H1 (cell line): ENCODE results near the gene SCAMP3. TPM values are rescaled to one million over a fixed set of nuclear protein-coding genes. Genes with fewer than 3 reads are reported as not detected.

Experiments used
- EGR1 ChIP-seq: IDR thresholded peaks from 2 replicates; pipeline ENCODE4 v1.6.1; 2011; ENCODE audit warnings: low read depth, low read length, borderline replicate concordance
- JUN ChIP-seq: IDR thresholded peaks from 2 replicates; pipeline ENCODE4 v1.6.1; 2011; ENCODE audit warnings: low read depth, mild to moderate bottlenecking, improper control_type of control experiment, low read length
- KDM5A ChIP-seq: fragments of 200-600 bp; IDR thresholded peaks from 2 replicates; pipeline ENCODE4 v1.7.1; 2012; ENCODE audit warnings: mild to moderate bottlenecking, low read length, inconsistent platforms, mixed read lengths
- POLR2AphosphoS5 ChIP-seq: IDR thresholded peaks from 2 replicates; pipeline ENCODE4 v1.6.1; 2011; ENCODE audit warnings: low read depth, low read length
- RBBP5 ChIP-seq: IDR thresholded peaks from 2 replicates; pipeline ENCODE4 v1.7.1; 2012; ENCODE audit warnings: low read depth, mild to moderate bottlenecking, inconsistent platforms, low read length, moderate library complexity, borderline replicate concordance
- polyA plus RNA-seq, 7 experiments: library from polyadenylated mRNA; depleted of rRNA in 3 of 7; stranded (reverse) in 5 of 7; unstranded in 2 of 7; fragments of >200 nt in 5 of 7; fragments of 200-250 nt in 2 of 7; gene quantifications; 1 replicate in 5 of 7; 2 replicates in 1 of 7; 4 replicates in 1 of 7; pipeline versions ENCODE4 v1.2.1 to v1.2.3, GENCODE V29; 2011 to 2013; ENCODE audit warnings: missing spikeins in 2 of 7, mixed read lengths in 2 of 7
- total RNA-seq: library from RNA; stranded (reverse); fragmentation: NEBNext Ultra II Directional; extraction: Animal tissue kit (Norgen Biotek cat#: 25700); gene quantifications from 2 replicates; pipeline ENCODE4 v1.2.1, GENCODE V29; 2021
- TF ChIP-seq, protein P1 (sequence below): fragments of 300-600 bp; sonication (generic); IDR thresholded peaks from 2 replicates; pipeline ENCODE4 v1.7.1; 2012; ENCODE audit warnings: low read length, moderate library complexity, mild to moderate bottlenecking, inconsistent platforms; ENCODE audit not compliant: insufficient replicate concordance
- TF ChIP-seq, protein P2 (sequence below): IDR thresholded peaks from 2 replicates; pipeline ENCODE4 v1.6.1; 2011; ENCODE audit warnings: low read depth, mild to moderate bottlenecking, low read length; ENCODE audit not compliant: insufficient read depth
- TF ChIP-seq, protein P3 (sequence below): IDR thresholded peaks from 2 replicates; pipeline ENCODE4 v1.6.1; 2012; ENCODE audit warnings: inconsistent platforms

Gene SCAMP3
- total and polyA plus RNA-seq, 2 of the 8 experiments (the other 6 are each of a cell fraction or from before 2014, with no cell fraction given), result 48.9 to 143 TPM

DNA sequence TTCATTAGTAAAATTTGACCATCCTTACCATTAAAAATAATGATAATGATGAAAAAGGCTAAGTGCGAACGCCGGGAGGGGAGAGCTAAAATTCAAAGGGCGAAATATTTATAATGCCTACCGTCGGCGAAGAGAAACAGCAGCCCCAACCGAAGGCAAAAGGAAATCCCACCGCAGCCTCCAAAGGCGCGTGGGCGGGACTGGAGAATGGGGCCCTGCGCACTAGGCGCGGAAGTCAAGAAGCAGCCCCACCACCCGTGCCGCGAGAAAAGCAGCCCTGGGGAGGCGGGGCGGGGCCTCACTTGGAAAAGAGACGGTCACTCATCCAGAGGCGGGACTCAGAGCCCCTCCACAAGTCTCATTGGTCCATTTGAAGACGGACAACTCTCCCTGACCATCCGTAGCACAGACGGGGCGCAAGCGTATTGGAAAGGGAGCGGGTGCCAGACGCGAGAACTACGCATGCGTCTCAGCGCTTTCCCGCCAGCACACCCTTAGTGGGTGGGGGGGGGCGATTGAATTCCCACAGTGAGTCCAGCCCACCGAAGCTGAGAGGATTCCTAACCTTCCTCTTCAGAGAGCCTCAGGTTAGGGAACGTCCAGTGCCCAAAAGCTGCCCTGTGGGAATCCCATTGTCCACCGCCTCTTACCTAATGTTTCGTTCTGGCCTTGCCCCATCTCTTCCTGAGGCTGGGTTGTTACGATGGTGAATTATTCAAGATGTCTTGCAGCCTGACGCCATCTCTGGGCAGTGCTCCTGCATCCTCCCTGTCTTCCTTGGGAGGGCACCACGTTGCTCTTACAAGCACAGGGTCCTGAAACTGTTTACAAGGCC lies 34.7 kb downstream of the SCAMP3 start (continued):
- peak; percentile 80; the same call in 1 of the 2 replicates for TF ChIP-seq EGR1
- TF ChIP-seq KDM5A, result no peak
- TF ChIP-seq, protein P1, sequence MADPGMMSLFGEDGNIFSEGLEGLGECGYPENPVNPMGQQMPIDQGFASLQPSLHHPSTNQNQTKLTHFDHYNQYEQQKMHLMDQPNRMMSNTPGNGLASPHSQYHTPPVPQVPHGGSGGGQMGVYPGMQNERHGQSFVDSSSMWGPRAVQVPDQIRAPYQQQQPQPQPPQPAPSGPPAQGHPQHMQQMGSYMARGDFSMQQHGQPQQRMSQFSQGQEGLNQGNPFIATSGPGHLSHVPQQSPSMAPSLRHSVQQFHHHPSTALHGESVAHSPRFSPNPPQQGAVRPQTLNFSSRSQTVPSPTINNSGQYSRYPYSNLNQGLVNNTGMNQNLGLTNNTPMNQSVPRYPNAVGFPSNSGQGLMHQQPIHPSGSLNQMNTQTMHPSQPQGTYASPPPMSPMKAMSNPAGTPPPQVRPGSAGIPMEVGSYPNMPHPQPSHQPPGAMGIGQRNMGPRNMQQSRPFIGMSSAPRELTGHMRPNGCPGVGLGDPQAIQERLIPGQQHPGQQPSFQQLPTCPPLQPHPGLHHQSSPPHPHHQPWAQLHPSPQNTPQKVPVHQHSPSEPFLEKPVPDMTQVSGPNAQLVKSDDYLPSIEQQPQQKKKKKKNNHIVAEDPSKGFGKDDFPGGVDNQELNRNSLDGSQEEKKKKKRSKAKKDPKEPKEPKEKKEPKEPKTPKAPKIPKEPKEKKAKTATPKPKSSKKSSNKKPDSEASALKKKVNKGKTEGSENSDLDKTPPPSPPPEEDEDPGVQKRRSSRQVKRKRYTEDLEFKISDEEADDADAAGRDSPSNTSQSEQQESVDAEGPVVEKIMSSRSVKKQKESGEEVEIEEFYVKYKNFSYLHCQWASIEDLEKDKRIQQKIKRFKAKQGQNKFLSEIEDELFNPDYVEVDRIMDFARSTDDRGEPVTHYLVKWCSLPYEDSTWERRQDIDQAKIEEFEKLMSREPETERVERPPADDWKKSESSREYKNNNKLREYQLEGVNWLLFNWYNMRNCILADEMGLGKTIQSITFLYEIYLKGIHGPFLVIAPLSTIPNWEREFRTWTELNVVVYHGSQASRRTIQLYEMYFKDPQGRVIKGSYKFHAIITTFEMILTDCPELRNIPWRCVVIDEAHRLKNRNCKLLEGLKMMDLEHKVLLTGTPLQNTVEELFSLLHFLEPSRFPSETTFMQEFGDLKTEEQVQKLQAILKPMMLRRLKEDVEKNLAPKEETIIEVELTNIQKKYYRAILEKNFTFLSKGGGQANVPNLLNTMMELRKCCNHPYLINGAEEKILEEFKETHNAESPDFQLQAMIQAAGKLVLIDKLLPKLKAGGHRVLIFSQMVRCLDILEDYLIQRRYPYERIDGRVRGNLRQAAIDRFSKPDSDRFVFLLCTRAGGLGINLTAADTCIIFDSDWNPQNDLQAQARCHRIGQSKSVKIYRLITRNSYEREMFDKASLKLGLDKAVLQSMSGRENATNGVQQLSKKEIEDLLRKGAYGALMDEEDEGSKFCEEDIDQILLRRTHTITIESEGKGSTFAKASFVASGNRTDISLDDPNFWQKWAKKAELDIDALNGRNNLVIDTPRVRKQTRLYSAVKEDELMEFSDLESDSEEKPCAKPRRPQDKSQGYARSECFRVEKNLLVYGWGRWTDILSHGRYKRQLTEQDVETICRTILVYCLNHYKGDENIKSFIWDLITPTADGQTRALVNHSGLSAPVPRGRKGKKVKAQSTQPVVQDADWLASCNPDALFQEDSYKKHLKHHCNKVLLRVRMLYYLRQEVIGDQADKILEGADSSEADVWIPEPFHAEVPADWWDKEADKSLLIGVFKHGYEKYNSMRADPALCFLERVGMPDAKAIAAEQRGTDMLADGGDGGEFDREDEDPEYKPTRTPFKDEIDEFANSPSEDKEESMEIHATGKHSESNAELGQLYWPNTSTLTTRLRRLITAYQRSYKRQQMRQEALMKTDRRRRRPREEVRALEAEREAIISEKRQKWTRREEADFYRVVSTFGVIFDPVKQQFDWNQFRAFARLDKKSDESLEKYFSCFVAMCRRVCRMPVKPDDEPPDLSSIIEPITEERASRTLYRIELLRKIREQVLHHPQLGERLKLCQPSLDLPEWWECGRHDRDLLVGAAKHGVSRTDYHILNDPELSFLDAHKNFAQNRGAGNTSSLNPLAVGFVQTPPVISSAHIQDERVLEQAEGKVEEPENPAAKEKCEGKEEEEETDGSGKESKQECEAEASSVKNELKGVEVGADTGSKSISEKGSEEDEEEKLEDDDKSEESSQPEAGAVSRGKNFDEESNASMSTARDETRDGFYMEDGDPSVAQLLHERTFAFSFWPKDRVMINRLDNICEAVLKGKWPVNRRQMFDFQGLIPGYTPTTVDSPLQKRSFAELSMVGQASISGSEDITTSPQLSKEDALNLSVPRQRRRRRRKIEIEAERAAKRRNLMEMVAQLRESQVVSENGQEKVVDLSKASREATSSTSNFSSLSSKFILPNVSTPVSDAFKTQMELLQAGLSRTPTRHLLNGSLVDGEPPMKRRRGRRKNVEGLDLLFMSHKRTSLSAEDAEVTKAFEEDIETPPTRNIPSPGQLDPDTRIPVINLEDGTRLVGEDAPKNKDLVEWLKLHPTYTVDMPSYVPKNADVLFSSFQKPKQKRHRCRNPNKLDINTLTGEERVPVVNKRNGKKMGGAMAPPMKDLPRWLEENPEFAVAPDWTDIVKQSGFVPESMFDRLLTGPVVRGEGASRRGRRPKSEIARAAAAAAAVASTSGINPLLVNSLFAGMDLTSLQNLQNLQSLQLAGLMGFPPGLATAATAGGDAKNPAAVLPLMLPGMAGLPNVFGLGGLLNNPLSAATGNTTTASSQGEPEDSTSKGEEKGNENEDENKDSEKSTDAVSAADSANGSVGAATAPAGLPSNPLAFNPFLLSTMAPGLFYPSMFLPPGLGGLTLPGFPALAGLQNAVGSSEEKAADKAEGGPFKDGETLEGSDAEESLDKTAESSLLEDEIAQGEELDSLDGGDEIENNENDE, result no peak
- TF ChIP-seq, protein P2, sequence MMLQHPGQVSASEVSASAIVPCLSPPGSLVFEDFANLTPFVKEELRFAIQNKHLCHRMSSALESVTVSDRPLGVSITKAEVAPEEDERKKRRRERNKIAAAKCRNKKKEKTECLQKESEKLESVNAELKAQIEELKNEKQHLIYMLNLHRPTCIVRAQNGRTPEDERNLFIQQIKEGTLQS, result no peak
- TF ChIP-seq POLR2AphosphoS5, result peak; percentile 87
- TF ChIP-seq, protein P3, sequence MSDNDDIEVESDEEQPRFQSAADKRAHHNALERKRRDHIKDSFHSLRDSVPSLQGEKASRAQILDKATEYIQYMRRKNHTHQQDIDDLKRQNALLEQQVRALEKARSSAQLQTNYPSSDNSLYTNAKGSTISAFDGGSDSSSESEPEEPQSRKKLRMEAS, result peak; percentile 26; the same call in 1 of the 2 replicates
- TF ChIP-seq RBBP5, result 0 out of 2 replicates have a peak, but pooled peaks have one; percentile 19
- no peak for TF ChIP-seq JUN
